Neuronal stem cell (in vitro differentiated cells): ENCODE data around the gene ESPNL.

ENCODE experiments used
- DNase-seq: peaks from one replicate; pipeline ENCODE4 v3.0.0-alpha.2; 2013; ENCODE audit warnings: low spot score
- H2AFZ ChIP-seq: one replicate; pipeline ENCODE4 v1.6.1; 2013; ENCODE audit warnings: mild to moderate bottlenecking, low read length, inconsistent platforms
- H2AK5ac ChIP-seq: 2 replicates; pipeline ENCODE4 v1.6.1; 2013; ENCODE audit warnings: low read depth, mild to moderate bottlenecking, inconsistent platforms, low read length, moderate library complexity, mixed read lengths
- H2BK120ac ChIP-seq: 2 replicates; pipeline ENCODE4 v1.6.1; 2013; ENCODE audit warnings: low read depth, mild to moderate bottlenecking, inconsistent platforms, low read length, moderate library complexity, mixed read lengths
- H2BK12ac ChIP-seq: one replicate; pipeline ENCODE4 v1.6.1; 2013; ENCODE audit warnings: low read length, inconsistent platforms
- H2BK15ac ChIP-seq: 2 replicates; pipeline ENCODE4 v1.6.1; 2013; ENCODE audit warnings: mild to moderate bottlenecking, low read length, inconsistent platforms, mixed read lengths
- H2BK5ac ChIP-seq: one replicate; pipeline ENCODE4 v1.6.1; 2013; ENCODE audit warnings: inconsistent platforms, mild to moderate bottlenecking, low read length, moderate library complexity
- H3K14ac ChIP-seq: one replicate; pipeline ENCODE4 v1.6.1; 2013; ENCODE audit warnings: low read length, inconsistent platforms
- H3K18ac ChIP-seq: 2 replicates; pipeline ENCODE4 v1.6.1; 2013; ENCODE audit warnings: low read length, inconsistent platforms
- H3K23ac ChIP-seq: 2 replicates; pipeline ENCODE4 v1.6.1; 2013; ENCODE audit warnings: low read depth, mild to moderate bottlenecking, mixed read lengths, low read length, inconsistent platforms; ENCODE audit not compliant: poor library complexity
- H3K27ac ChIP-seq: replicated peaks from 3 replicates; pipeline ENCODE4 v1.5.1; 2013; ENCODE audit warnings: low read length, inconsistent platforms
- H3K27me3 ChIP-seq, 3 experiments: 2 replicates each; pipeline ENCODE4 v1.6.1; 2013; ENCODE audit warnings: low read length in 3 of 3, mild to moderate bottlenecking in 2 of 3, inconsistent platforms in 1 of 3, low read depth in 1 of 3, mixed read lengths in 1 of 3, moderate library complexity in 1 of 3; ENCODE audit not compliant: control insufficient read depth in 3 of 3, insufficient read depth in 3 of 3
- H3K36me3 ChIP-seq, 2 donors: replicated peaks in 1 of 2; 2 replicates each; pipeline ENCODE4 v1.6.1; 2013; ENCODE audit warnings: low read length in 2 of 2; ENCODE audit not compliant: control insufficient read depth in 2 of 2, insufficient read depth in 2 of 2
- H3K4ac ChIP-seq: 2 replicates; pipeline ENCODE4 v1.6.1; 2013; ENCODE audit warnings: inconsistent platforms, mild to moderate bottlenecking, low read length, moderate library complexity
- H3K4me1 ChIP-seq, 2 donors: 1 replicate in 1 of 2; 2 replicates in 1 of 2; pipeline ENCODE4 v1.6.1; 2013; ENCODE audit warnings: low read length in 2 of 2, low read depth in 1 of 2; ENCODE audit not compliant: control insufficient read depth in 2 of 2, insufficient read depth in 1 of 2
- H3K4me2 ChIP-seq: one replicate; pipeline ENCODE4 v1.6.1; 2013; ENCODE audit warnings: mild to moderate bottlenecking, low read length, inconsistent platforms; ENCODE audit not compliant: insufficient read depth, poor library complexity, severe bottlenecking
- H3K4me3 ChIP-seq, 2 donors: 2 replicates each; pipeline ENCODE4 v1.5.1; 2013; ENCODE audit warnings: low read length in 2 of 2, mild to moderate bottlenecking in 2 of 2, inconsistent platforms in 1 of 2, moderate library complexity in 1 of 2
- H3K79me1 ChIP-seq: one replicate; pipeline ENCODE4 v1.6.1; 2013; ENCODE audit warnings: low read depth, mild to moderate bottlenecking, inconsistent platforms, low read length, moderate library complexity
- H3K9ac ChIP-seq: one replicate; pipeline ENCODE4 v1.6.1; 2013; ENCODE audit warnings: mild to moderate bottlenecking, low read depth, low read length, inconsistent platforms; ENCODE audit not compliant: poor library complexity
- H3K9me3 ChIP-seq, 2 donors: replicated peaks in 1 of 2; 2 replicates each; pipeline versions ENCODE3 to v1.6.1; 2013; ENCODE audit warnings: low read length in 2 of 2, mild to moderate bottlenecking in 2 of 2, inconsistent platforms in 1 of 2, low read depth in 1 of 2, mixed read lengths in 1 of 2, moderate library complexity in 1 of 2; ENCODE audit not compliant: control insufficient read depth in 2 of 2, insufficient read depth in 1 of 2
- H4K8ac ChIP-seq: one replicate; pipeline ENCODE4 v1.6.1; 2013; ENCODE audit warnings: low read depth, mild to moderate bottlenecking, inconsistent platforms, low read length, moderate library complexity
- H4K91ac ChIP-seq: one replicate; pipeline ENCODE4 v1.6.1; 2013; ENCODE audit warnings: low read length, low read depth, mild to moderate bottlenecking, inconsistent platforms; ENCODE audit not compliant: poor library complexity
- WGBS, 2 donors: extraction: QIAGEN DNeasy Blood & Tissue Kit; methylation state at CpG; one replicate each; pipeline ENCODE4 v1.1.7; 2013; ENCODE audit warnings: missing lambda C conversion rate in 2 of 2, mixed read lengths in 1 of 2; ENCODE audit not compliant: insufficient read length in 2 of 2, insufficient replicate concordance in 1 of 2; ENCODE audit errors: extremely low coverage in 2 of 2; 5-methylcytosine and 5-hydroxymethylcytosine counted together

ESPNL gene

DNA sequence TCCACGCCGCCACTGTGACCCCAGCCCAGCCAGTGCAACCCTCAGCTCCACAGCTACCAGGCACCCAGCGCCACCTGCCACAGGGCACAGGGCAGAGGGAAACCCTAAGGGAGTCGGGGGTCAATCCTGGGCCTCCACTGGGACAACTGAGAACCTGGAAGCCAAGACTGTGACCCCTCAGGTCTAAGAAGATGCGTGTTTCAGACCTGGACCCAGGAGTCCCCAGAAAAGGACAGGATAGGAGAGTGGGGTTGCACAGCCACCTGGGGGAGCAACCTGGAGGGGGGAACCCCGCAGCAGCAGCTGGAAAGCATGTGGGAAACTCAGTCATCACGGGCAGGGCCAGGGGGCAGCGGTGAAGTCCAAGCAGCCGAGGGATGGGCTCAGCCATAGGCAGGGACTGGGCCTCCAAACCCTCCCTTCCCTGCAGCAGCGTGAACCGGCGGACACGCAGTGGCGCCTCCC is 4.1 kb downstream of the ESPNL start:
- DNase-seq = no peak

DNA sequence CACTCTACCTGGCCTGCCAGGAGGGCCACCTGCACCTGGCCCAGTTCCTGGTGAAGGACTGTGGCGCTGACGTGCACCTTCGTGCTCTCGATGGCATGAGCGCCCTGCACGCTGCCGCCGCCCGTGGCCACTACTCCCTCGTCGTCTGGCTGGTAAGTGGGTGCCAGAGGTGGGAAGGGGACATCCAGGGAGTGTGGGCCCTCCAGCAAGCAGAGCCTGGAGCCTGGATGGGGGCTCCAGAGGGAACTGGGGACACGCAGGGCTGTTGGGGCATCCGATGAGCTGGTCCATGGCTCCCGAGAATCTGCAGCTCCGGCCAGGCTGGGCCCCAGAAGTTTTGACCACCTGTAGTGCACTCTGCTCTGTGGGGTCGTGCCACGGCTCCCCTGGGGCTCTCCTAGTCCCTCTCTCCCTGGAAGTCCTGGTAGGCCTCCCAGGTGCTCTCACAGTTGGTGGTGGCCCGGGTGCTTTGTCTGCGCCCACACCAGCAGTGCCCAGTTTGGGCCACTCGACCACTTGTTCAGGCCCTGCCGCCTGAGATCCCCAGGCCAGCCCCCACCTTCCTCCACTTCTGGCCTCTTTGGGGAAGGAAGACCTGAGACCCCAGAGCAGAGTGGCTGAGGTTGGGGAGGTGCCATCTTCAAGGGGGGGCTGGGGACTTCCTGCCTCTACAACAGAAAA is 4.7 kb downstream of the ESPNL start:
- H2BK12ac ChIP-seq = no peak overlapping the region
- no CpG with 5 or more reads among the region's 21 CpGs for whole genome bisulfite sequencing, 2 donors
- H3K14ac ChIP-seq = no peak overlapping the region
- no peak for DNase-seq
- no peaks in the 10 kb centered on the region for H3K9me3 ChIP-seq
- H2BK15ac ChIP-seq = no peak overlapping the region
- H3K36me3 ChIP-seq = no peaks in the 10 kb centered on the region
- H4K8ac ChIP-seq = no peak overlapping the region
- H3K23ac ChIP-seq = no peak overlapping the region
- H2AK5ac ChIP-seq = peak overlapping the region; percentile 2
- H3K4me1 ChIP-seq = peaks cover 23 to 34% of the 10 kb centered on the region in 2 donors
- no peak overlapping the region for H3K27ac ChIP-seq
- H3K79me1 ChIP-seq = no peaks in the 10 kb centered on the region
- H2BK120ac ChIP-seq = no peak overlapping the region
- H2AFZ ChIP-seq = no peak overlapping the region
- H3K9ac ChIP-seq = peak overlapping the region; percentile 3
- H3K4me3 ChIP-seq = no peak overlapping the region
- no peak overlapping the region for H3K4ac ChIP-seq
- peak overlapping the region; percentile 70 for H3K18ac ChIP-seq
- H3K4me2 ChIP-seq = no peak overlapping the region
- no peak overlapping the region for H2BK5ac ChIP-seq
- no peak overlapping the region for H4K91ac ChIP-seq
- H3K27me3 ChIP-seq = no peaks in the 10 kb centered on the region

More for the DNA sequence above, 4.1 kb downstream of the ESPNL start:
- Histone ChIP-seq H3K79me1 (no peaks in the 10 kb centered on the region), H3K27me3 (no peaks in the 10 kb centered on the region), H2BK15ac (no peak overlapping the region), H3K4me3 (no peak overlapping the region), H3K4me2 (no peak overlapping the region), H3K4me1 (peaks cover 23 to 34% of the 10 kb centered on the region in 2 donors), H2AK5ac (peak overlapping the region; percentile 68), H4K91ac (no peak overlapping the region), H3K27ac (no peak overlapping the region), H3K9me3 (no peaks in the 10 kb centered on the region), H2AFZ (no peak overlapping the region), H2BK120ac (no peak overlapping the region), H3K23ac (no peak overlapping the region), H3K14ac (no peak overlapping the region), H3K4ac (no peak overlapping the region), H3K18ac (peak overlapping the region; percentile 70), H4K8ac (no peak overlapping the region), H2BK5ac (no peak overlapping the region), H2BK12ac (no peak overlapping the region), H3K9ac (peak overlapping the region; percentile 34), H3K36me3 (no peaks in the 10 kb centered on the region)
- no CpG with 5 or more reads among the region's 14 CpGs for WGBS, 2 donors

DNA sequence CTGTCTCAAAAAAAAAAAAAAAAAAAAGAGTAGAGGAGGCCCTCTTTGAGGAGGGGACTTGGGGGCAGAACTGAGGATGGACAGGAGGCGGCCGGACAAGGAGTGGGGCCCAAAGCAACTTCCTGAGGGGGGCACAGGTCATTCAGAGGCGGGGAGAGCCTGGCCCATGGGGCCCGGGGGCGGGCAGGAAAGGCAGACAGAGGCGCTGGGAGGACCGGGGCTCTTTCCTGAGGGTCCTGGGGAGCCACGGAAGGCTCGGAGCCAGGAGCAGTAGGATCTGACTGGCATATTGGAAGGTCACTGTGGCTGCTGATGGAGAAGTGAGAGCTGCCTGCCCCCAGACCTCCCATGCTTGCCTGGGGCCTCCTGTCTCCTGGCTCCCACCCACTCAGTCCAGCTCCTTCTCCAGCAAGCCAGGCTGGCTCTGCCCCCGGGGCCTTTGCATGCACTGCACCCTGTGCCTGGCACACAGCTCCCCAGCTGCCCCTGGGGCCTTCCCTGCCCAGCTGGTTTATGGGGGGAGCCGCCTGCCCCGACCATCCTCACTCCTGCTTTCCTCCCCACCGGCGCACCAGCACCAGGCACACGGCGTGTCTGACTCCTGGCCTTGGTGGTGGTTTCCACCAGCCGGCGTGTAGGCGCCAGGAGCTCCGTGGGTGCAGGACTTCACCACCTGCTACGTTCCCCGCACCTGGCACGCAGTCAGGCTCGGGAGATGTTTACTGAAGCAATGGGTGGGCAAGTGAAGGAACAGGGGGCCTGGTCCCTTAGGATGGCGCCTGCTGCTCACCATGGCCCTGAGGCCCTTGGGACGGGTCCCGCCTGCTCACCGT is 5.6 kb downstream of the ESPNL start:
- Histone ChIP-seq H3K18ac (peak overlapping the region; percentile 85), H3K27me3 (no peaks in the 10 kb centered on the region), H4K91ac (no peak overlapping the region), H4K8ac (no peak overlapping the region), H2AK5ac (peak overlapping the region; percentile 86), H2AFZ (peak overlapping the region; percentile 15), H3K36me3 (no peaks in the 10 kb centered on the region), H3K4me3 (no peak overlapping the region), H3K23ac (peak overlapping the region; percentile 97), H2BK120ac (peak overlapping the region; percentile 85), H2BK15ac (peak overlapping the region; percentile 49), H3K4me2 (no peak overlapping the region), H3K4me1 (peaks cover 23 to 34% of the 10 kb centered on the region in 2 donors), H3K14ac (no peak overlapping the region), H2BK5ac (peak overlapping the region; percentile 24), H3K4ac (no peak overlapping the region), H3K9ac (no peak overlapping the region), H3K79me1 (no peaks in the 10 kb centered on the region), H2BK12ac (peak overlapping the region; percentile 73), H3K27ac (no peak overlapping the region), H3K9me3 (no peaks in the 10 kb centered on the region)
- no CpG with 5 or more reads among the region's 28 CpGs for WGBS, 2 donors
- no peak for DNase-seq

DNA sequence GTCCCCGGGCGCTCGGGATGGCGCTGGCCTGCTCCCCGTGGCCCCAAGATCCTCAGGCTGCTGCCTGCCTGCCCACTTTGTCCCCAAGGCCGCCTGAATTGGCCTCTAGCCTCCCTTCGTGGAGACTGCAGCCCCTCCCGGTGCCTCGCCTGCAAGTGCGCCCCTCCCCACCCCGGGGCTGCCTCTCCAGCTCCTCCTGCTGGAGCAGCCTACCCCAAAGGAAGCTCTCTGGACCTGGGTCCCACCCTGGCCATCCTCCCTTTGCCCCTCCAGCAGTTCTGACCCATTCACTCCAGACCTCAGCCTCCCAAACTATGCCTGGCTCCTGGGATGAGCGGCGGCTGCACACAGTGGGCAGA is 6.2 kb downstream of the ESPNL start:
- H2AFZ ChIP-seq = peak overlapping the region; percentile 15
- WGBS, 2 donors = no CpG with 5 or more reads among the region's 13 CpGs

More for the DNA sequence above, 6.2 kb downstream of the ESPNL start:
- Histone ChIP-seq H3K27me3 (no peaks in the 10 kb centered on the region), H3K79me1 (no peaks in the 10 kb centered on the region), H3K4ac (no peak overlapping the region), H3K9me3 (no peaks in the 10 kb centered on the region), H3K27ac (no peak overlapping the region), H2BK120ac (peak overlapping the region; percentile 85), H3K9ac (no peak overlapping the region), H3K4me1 (peaks cover 21 to 34% of the 10 kb centered on the region in 2 donors), H3K14ac (no peak overlapping the region), H3K23ac (peak overlapping the region; percentile 97), H3K18ac (peak overlapping the region; percentile 85), H2BK15ac (peak overlapping the region; percentile 19), H3K4me3 (no peak overlapping the region), H4K8ac (no peak overlapping the region), H3K36me3 (no peaks in the 10 kb centered on the region), H4K91ac (no peak overlapping the region), H2BK12ac (peak overlapping the region; percentile 73), H2BK5ac (peak overlapping the region; percentile 24), H2AK5ac (peak overlapping the region; percentile 86), H3K4me2 (no peak overlapping the region)
- no peak for DNase-seq
